Measurements from ENCODE around the gene UQCC3.

DNA sequence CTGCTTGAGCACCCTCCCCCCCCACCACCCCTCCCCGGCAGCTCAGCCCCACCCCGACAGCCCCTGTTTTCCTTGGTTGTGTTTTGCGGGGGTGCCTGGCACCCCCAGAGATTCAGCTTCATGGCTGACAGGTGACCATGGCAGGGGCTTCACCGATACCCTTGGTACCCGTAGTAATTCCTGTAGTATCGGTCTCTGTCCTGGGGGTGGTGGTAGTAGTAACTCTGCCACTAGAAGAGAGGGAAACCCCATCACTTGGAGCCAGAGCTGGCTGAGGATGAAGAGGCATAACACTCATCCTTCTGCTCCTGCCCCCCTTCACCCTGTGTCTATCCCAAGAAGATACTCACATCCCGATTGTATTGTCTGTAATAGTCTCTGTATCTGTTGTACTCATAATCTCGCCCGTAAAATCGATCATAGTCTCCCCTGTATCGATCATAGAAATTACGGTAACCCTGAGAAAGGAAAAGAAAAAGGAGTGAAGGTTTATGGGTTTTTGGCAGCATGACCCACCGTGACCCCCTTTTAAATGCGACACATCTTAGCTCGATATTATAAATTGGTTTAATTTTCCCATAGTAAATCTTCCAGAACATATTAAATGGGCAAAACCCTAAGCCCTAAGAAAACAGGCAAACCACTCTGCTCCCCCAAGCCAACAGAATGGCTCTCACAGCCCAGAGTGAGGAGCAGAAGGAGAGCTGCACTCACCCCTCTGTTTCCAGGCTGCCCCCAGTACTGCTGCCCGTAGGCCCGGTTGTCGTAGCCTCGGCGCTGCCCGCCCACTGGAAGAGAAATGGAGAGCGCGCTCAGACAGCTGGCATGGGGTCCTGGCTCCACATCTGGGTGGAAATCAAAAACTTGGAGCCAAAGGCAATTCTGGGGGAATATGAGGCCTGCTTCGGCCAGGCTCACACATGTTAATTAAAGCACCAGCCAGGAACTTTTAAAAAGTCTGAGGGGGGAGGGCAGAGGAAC is 44.0 kb downstream of the UQCC3 start:
- TF ChIP-seq CTCF (conservative IDR thresholded peaks at IDR 0.05 in 1 of 2, IDR thresholded peaks at IDR 0.05 in 1 of 2; ENCODE audit: low read depth in 1 of 2, low read length in 2 of 2) (no peak), EZH2 (IDR thresholded peaks at IDR 0.05; ENCODE audit: low read length, missing control alignments) (no peak)
